Stimulated activated naive CD4-positive, alpha-beta T cell (primary cell): ENCODE data around the gene NUP155.
"Not testable (repeated sequence)": the region's sequence is repeated elsewhere in the genome, so short reads cannot be mapped to it uniquely, and the experiment has no call there.

Experiments
- DNase-seq, 6 experiments: peaks; one replicate each; lab custom pipeline; 2025; lab: John Stamatoyannopoulos, UW

The NUP155 gene

DNA sequence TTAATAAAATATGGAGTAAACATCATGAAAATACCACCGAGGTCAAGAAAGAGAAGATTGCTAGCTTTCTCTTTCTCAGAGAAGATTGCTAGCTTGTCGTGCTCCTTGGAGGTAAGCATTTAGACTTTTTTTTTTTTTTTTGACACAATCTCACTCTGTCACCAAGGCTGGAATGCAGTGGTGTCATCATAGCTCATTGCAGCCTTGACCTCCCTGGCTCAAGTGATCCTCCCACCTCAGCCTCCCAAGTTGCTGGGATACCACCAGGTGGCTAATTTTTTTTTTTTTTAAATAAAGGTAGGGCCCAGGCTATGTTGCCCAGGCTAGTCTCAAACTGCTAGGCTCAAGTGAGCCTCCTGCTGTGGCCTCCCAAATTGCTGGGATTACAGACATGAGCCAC lies 95.4 kb downstream of the NUP155 start:
- DNase-seq, result no peak

DNA sequence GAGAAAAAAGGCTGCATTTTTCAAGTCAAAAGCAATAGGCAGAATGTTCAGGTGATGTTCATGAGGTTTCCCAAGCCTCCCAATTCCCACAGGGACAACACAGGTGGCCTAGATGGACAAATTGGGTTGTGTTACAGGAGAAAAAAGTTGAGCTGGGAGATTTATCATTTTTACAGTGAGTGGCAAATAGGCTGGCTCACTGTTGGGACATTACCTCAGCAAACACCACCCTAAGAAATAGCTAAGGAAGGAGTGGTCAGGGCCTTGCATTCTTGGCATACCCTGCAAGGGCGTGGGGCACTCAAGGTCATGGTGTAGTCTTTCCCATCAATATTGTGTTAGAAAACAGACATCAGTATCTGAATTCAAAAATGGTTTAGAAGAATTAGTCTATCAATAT lies 98.4 kb downstream of the NUP155 start:
- no peak for DNase-seq

DNA sequence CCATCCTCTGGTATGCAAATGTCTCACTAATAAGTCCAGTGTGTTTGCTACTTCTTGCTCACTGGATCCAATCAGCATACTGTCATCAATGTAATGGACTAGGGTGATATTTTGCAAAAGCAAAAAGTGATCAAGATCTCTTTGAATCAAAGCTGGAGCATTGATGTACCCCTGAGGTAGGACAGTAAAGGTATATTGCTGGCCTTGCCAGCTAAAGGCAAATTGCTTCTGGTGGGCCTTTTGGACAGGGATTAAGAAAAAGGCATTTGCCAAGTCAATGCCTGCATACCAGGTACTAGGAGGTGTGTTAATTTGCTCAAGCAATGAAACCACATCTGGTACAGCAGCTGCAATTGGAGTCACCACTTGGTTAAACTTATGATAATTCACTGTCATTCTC lies 102.8 kb downstream of the NUP155 start:
- not testable (repeated sequence) for DNase-seq

DNA sequence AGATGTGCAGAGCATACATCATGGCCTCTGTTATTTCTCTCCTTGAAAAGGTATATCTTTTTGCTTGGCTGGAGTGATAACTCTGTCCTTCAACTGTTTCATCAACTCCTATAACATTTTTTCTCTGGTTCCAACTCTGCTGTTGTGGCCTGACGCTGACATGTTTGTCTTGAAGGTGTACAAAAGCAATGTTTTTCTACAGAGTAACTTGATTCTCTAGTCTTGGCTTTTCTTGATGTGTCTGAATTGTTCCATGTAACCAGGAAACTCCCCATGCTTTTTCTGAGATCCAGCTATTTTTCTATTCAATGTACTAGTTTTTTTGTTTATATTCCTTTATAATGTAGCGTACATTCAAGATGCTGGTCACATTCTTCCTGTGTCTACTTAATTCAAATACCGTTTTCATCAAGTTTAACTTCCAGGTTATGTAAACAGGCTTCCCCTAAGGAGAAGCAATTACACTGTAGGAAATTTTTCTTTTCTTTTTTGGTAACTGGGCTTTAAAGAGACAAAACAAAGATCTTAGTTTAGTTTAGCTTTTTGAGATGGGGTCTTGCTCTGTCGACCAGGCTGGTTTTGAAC lies 115.0 kb downstream of the NUP155 start:
- DNase-seq, result no peak

DNA sequence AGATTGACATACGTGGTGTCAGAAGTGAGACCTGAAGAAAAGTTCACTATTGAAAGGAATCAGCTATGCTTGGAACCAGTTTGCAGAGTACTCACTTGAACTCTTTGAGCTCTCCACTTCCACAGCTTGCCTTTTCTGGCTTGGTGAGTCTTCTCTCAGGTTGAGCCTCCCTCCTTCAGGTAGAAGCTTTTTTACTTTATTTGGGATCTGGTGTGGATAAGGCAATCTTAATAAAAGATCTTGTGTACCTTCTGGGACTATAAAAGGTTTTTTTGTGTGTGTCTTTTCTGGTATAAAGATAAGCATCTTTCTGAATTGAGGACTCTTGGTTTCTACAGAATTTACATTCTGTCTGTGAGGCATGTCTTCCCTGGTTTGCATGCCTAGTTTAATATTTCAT lies 116.3 kb downstream of the NUP155 start:
- DNase-seq, result no peak

DNA sequence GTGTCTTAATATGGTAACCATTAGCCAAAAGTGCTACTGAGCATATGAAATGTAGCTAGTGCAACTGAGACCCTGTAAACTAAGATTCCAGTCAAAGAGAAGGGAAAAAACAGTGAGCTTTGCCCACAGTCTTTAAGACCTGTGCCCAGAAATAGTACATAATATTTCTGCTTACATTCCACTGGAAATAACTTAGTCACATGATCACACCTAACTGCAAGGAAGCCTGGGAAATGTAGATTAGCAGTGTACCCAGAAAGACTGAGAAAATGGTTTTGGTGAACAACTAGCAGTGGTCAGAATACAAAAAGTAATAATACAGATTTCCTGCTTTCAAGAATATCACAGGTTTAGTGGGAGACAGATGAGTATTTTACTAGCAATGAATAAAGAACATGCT lies 119.2 kb downstream of the NUP155 start:
- DNase-seq, result no peak

DNA sequence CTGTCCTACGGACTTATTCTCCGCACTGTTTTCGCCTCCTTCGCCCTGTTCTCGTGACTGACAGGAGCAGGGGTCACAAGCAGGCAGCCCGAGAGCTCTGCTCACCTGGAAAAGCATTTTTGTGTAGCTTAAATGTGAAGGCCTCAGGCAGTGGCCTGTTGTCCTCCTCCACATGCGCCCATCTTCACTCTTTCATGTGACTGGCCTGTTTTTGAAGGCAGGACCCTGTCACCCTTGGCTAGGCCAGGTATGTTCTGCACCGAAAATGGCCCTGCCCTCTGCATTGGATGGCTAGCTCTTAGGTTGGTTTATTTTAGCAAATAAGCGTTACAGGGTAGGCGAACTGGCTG lies 121.1 kb downstream of the NUP155 start:
- DNase-seq, result no peak

DNA sequence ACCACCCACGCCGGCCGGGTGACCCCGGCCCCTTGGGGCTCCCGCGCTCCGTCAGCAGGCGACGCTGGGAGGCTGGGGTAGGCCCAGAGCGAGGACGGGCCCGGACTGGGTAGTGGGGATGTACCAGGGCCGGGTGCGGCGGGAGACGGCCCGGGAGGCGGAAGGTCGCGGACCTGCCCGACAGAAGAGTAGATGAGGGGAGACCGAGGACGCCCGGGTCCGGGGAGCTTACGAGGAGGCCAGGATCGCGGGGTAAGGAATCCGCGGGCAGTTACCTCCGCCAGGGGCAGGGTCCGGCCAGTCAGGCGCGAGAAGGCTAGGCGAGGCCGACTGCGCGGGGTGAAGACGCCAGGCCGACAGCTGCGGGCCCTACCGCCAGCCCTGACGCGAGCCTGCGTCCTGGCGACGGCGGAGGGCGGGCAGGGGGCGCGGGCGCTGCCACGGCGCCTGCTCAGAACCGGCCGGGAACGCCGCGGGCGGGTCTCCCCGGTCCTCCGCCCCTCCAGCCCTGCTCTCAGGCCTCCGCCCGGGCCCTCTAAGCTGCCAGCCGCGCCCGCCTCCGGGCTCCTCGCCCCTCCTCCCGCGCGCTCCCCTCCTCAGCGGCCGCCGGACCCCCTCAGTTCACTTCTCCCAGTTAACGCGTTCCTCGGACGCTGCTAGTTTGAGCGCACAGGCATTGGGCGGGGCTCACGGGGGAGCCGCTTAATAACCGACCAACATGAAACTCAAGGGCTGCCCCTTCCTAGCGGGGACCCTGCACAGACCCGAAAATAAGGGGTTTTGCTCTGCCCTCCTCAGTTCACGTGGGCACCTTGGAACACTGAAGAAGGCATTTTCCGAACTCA lies 121.7 kb downstream of the NUP155 start, which contains the start of gene CPLANE1:
CPLANE1 (minus strand) TSS at position 407 of the 845 bp plus-strand sequence. CDS start 1,678 bp downstream, outside the sequence.
- DNase-seq, result peak; percentile 26 to 64 (median 41)

DNA sequence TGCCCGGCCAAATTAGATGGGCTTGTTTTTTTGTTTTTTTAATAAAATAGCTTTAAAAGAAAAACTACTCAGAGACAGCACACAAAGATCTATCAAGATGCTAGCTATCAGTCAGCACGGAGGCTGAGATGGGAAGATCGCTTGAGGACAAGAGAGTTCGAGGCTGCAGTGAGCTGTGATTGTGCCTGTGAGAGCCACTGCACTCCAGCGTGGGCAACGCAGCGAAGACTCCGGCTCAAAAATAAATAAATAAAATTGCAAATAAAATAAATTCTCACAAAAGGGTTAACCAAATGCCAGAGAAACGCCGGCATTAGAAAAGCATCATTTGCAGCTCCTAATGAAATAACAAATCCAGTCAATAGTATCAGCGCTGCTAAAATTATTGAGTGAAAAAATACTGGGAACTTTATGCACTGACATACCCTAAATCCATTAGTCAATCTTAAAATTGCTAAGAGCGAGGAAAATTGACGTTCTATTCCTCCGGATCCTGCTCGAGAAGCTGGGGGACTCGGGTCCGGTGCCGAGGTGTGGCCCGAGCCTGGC lies 122.4 kb downstream of the NUP155 start:
- DNase-seq, result no peak

DNA sequence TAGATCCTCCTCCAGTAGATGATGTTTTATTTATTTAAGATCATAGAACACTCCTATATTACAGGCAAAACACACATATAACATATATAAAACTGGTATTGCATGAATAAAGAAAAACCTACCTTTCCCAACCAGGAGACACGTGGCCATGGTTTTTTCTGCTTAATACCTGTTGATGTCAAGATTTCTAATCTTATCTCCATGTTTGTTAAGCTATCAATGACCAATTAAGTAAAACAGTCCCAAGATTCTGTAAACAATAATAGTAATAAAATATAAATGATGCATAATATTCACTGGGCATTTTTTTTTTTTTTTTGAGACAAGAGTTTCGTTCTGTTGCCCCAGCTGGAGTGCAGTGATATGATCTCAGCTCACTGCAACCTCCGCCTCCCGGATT lies 123.4 kb downstream of the NUP155 start:
- DNase-seq, result no peak

DNA sequence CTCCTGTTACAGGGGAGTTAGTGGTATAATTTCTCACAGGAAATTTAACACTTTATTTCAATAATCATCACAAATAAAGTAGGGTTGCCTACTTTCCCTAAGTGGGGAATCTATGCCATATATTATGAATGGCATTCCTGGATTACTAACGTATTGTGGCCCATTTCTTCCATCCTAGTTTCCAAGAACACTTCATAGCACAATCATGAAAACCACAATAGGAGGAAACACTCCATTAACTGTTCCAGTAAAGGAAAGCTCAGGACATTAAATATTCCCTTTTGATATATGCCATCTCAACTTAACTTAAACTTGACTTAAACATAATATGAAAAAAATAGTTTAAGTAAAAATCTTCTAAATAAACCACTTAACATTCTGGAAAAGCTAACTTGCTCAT lies 123.9 kb downstream of the NUP155 start:
- no peak for DNase-seq
